ENCODE results near the gene SARS2. TPM values are rescaled to one million over a fixed set of nuclear protein-coding genes. Genes with fewer than 3 reads are reported as not detected.

Gene SARS2
- total and polyA plus RNA-seq, 4 donors: 15.9 to 19.2 (median 17.1) TPM

DNA sequence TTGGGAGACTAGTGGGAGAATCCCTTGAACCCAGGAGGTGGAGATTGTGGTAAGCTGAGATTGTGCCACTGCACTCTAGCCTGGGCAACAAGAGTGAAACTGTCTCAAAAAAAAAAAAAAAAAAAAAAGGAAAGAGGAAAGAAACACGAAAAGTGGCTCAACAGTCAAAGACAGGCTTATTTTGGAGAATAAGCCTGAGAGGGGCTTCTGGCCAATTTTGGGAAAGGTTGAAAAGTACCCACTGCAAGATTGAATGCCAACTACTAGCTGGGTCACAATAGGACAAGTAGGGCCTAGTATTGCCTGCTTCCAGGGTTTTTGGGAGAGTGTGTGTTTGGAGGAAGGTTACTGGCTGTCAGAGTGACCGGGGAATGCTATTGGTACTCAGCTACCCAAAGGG is 27.7 kb upstream of the SARS2 start:
- no peaks in the 10 kb centered on the region for H3K27me3 ChIP-seq (ENCODE audit: control insufficient read depth in 4 of 4, insufficient read depth in 4 of 4, low read length in 3 of 4)
- no peak overlapping the region for H3K27ac ChIP-seq (ENCODE audit: low read depth in 1 of 2, low read length in 2 of 2)
- DNase-seq (ENCODE audit: low spot score): no peak
- no peak overlapping the region for H3K9ac ChIP-seq (ENCODE audit: low read depth in 1 of 2, low read length in 2 of 2)
- no peak for TF ChIP-seq EGR1 (IDR thresholded peaks at IDR 0.05; ENCODE audit: low read depth in 2 of 2)
- TF ChIP-seq RAD21 (IDR thresholded peaks at IDR 0.05): no peak
- no peak for TF ChIP-seq GABPA (IDR thresholded peaks at IDR 0.05 in 1 of 2, conservative IDR thresholded peaks at IDR 0.05 in 1 of 2)
- TF ChIP-seq, protein P1, sequence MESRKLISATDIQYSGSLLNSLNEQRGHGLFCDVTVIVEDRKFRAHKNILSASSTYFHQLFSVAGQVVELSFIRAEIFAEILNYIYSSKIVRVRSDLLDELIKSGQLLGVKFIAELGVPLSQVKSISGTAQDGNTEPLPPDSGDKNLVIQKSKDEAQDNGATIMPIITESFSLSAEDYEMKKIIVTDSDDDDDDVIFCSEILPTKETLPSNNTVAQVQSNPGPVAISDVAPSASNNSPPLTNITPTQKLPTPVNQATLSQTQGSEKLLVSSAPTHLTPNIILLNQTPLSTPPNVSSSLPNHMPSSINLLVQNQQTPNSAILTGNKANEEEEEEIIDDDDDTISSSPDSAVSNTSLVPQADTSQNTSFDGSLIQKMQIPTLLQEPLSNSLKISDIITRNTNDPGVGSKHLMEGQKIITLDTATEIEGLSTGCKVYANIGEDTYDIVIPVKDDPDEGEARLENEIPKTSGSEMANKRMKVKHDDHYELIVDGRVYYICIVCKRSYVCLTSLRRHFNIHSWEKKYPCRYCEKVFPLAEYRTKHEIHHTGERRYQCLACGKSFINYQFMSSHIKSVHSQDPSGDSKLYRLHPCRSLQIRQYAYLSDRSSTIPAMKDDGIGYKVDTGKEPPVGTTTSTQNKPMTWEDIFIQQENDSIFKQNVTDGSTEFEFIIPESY (IDR thresholded peaks at IDR 0.05): no peak
- TF ChIP-seq RXRA (IDR thresholded peaks at IDR 0.05): no peak
- TF ChIP-seq HNF4G (IDR thresholded peaks at IDR 0.05): no peak
- no peak for TF ChIP-seq NR2F2 (IDR thresholded peaks at IDR 0.05)
- no peak for TF ChIP-seq FOXA1 (IDR thresholded peaks at IDR 0.05)
- TF ChIP-seq YY1 (IDR thresholded peaks at IDR 0.05): no peak
- TF ChIP-seq, protein P2, sequence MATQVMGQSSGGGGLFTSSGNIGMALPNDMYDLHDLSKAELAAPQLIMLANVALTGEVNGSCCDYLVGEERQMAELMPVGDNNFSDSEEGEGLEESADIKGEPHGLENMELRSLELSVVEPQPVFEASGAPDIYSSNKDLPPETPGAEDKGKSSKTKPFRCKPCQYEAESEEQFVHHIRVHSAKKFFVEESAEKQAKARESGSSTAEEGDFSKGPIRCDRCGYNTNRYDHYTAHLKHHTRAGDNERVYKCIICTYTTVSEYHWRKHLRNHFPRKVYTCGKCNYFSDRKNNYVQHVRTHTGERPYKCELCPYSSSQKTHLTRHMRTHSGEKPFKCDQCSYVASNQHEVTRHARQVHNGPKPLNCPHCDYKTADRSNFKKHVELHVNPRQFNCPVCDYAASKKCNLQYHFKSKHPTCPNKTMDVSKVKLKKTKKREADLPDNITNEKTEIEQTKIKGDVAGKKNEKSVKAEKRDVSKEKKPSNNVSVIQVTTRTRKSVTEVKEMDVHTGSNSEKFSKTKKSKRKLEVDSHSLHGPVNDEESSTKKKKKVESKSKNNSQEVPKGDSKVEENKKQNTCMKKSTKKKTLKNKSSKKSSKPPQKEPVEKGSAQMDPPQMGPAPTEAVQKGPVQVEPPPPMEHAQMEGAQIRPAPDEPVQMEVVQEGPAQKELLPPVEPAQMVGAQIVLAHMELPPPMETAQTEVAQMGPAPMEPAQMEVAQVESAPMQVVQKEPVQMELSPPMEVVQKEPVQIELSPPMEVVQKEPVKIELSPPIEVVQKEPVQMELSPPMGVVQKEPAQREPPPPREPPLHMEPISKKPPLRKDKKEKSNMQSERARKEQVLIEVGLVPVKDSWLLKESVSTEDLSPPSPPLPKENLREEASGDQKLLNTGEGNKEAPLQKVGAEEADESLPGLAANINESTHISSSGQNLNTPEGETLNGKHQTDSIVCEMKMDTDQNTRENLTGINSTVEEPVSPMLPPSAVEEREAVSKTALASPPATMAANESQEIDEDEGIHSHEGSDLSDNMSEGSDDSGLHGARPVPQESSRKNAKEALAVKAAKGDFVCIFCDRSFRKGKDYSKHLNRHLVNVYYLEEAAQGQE (IDR thresholded peaks at IDR 0.05): no peak
- TF ChIP-seq, protein P3, sequence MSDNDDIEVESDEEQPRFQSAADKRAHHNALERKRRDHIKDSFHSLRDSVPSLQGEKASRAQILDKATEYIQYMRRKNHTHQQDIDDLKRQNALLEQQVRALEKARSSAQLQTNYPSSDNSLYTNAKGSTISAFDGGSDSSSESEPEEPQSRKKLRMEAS (IDR thresholded peaks at IDR 0.05): no peak
- no peak for TF ChIP-seq SP1 (IDR thresholded peaks at IDR 0.05)
- no peak for TF ChIP-seq FOXA2 (IDR thresholded peaks at IDR 0.05)
- no peak overlapping the region for H3K4me3 ChIP-seq (ENCODE audit: low read depth in 1 of 3, low read length in 3 of 3)
- H3K4me1 ChIP-seq (ENCODE audit: control insufficient read depth in 4 of 4, insufficient read depth in 4 of 4, low read length in 3 of 4): peaks cover 0 to 12% (median 6%) of the 10 kb centered on the region in 4 donors
- H3K9me3 ChIP-seq (ENCODE audit: control insufficient read depth in 4 of 4, low read length in 3 of 4): no peaks in the 10 kb centered on the region
- WGBS: 89% methylated on average over 2 of the region's 2 CpGs
- peaks cover 0 to 6% (median 0%) of the 10 kb centered on the region in 4 donors for H3K36me3 ChIP-seq (ENCODE audit: control insufficient read depth in 4 of 4, insufficient read depth in 3 of 4, low read depth in 1 of 4, low read length in 3 of 4)

DNA sequence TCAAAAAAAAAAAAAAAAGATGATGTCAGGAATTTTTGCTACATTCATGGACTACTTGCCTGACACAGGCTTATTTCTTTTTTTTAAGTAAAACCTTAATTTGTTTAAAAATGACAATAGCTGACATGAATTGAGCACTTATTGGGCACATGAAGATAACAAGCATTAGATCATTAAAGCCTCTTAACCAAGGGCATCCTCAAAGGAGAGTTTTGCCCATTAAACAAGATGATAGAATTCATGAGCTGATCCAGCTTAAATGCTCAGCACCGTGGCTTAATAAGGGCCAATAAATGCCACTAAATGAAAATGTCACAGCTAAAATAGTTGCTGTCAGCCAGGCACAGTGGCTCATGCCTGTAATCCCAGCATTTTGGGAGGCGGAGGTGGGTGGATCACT is 25.7 kb upstream of the SARS2 start:
- 85% methylated on average over 2 of the region's 2 CpGs for WGBS

More for the DNA sequence above, 25.7 kb upstream of the SARS2 start:
- Histone ChIP-seq H3K36me3 (ENCODE audit: control insufficient read depth in 4 of 4, insufficient read depth in 3 of 4, low read depth in 1 of 4, low read length in 3 of 4) (peaks cover 0 to 3% (median 0%) of the 10 kb centered on the region in 4 donors), H3K4me3 (ENCODE audit: low read depth in 1 of 3, low read length in 3 of 3) (no peak overlapping the region), H3K9me3 (ENCODE audit: control insufficient read depth in 4 of 4, low read length in 3 of 4) (no peaks in the 10 kb centered on the region), H3K27ac (ENCODE audit: low read depth in 1 of 2, low read length in 2 of 2) (no peak overlapping the region), H3K27me3 (ENCODE audit: control insufficient read depth in 4 of 4, insufficient read depth in 4 of 4, low read length in 3 of 4) (no peaks in the 10 kb centered on the region), H3K4me1 (ENCODE audit: control insufficient read depth in 4 of 4, insufficient read depth in 4 of 4, low read length in 3 of 4) (peaks cover 1 to 22% (median 17%) of the 10 kb centered on the region in 4 donors), H3K9ac (ENCODE audit: low read depth in 1 of 2, low read length in 2 of 2) (no peak overlapping the region)
- TF ChIP-seq, protein P4, sequence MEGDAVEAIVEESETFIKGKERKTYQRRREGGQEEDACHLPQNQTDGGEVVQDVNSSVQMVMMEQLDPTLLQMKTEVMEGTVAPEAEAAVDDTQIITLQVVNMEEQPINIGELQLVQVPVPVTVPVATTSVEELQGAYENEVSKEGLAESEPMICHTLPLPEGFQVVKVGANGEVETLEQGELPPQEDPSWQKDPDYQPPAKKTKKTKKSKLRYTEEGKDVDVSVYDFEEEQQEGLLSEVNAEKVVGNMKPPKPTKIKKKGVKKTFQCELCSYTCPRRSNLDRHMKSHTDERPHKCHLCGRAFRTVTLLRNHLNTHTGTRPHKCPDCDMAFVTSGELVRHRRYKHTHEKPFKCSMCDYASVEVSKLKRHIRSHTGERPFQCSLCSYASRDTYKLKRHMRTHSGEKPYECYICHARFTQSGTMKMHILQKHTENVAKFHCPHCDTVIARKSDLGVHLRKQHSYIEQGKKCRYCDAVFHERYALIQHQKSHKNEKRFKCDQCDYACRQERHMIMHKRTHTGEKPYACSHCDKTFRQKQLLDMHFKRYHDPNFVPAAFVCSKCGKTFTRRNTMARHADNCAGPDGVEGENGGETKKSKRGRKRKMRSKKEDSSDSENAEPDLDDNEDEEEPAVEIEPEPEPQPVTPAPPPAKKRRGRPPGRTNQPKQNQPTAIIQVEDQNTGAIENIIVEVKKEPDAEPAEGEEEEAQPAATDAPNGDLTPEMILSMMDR (IDR thresholded peaks at IDR 0.05; ENCODE audit: low read depth, low read length, missing input control): no peak
- TF ChIP-seq, protein P3 (IDR thresholded peaks at IDR 0.05): no peak
- no peak for TF ChIP-seq EGR1 (IDR thresholded peaks at IDR 0.05; ENCODE audit: low read depth in 2 of 2)
- no peak for TF ChIP-seq JUND (IDR thresholded peaks at IDR 0.05)
- TF ChIP-seq SP1 (IDR thresholded peaks at IDR 0.05): no peak
- TF ChIP-seq HNF4A (conservative IDR thresholded peaks at IDR 0.05): no peak
- TF ChIP-seq, protein P1 (IDR thresholded peaks at IDR 0.05): no peak
- TF ChIP-seq RXRA (IDR thresholded peaks at IDR 0.05): no peak
- TF ChIP-seq NR2F2 (IDR thresholded peaks at IDR 0.05): no peak
- no peak for TF ChIP-seq FOXA1 (IDR thresholded peaks at IDR 0.05)
- TF ChIP-seq FOXA2 (IDR thresholded peaks at IDR 0.05): no peak
- no peak for TF ChIP-seq HNF4G (IDR thresholded peaks at IDR 0.05)
- TF ChIP-seq, protein P2 (IDR thresholded peaks at IDR 0.05): no peak
- no peak for DNase-seq (ENCODE audit: low spot score)
